Mucosa of descending colon (tissue), 3 donors: ENCODE data around the gene MECR. TPM values are rescaled to one million over a fixed set of nuclear protein-coding genes. Genes with fewer than 3 reads are reported as not detected.

Source experiments
- ATAC-seq: fragments of 200-7000 bp; cut with Tn5 transposase; one replicate; pipeline ENCODE4 v1.9.1; 2020; ENCODE audit warnings: mild to moderate bottlenecking, moderate library complexity
- DNase-seq, 3 donors: peaks; one replicate each; pipeline ENCODE4 v3.0.0-alpha.2; 2020
- H3K36me3 ChIP-seq: fragments of 200-600 bp; one replicate; pipeline ENCODE4 v1.8.0; 2021; ENCODE audit warnings: low read depth, mild to moderate bottlenecking
- H3K4me1 ChIP-seq: fragments of 200-600 bp; one replicate; pipeline ENCODE4 v1.8.0; 2021; ENCODE audit warnings: low read depth, mild to moderate bottlenecking
- H3K4me3 ChIP-seq: fragments of 200-600 bp; one replicate; pipeline ENCODE4 v1.8.0; 2021; ENCODE audit warnings: mild to moderate bottlenecking
- H3K9me3 ChIP-seq: fragments of 200-600 bp; one replicate; pipeline ENCODE4 v1.8.0; 2021; ENCODE audit warnings: mild to moderate bottlenecking
- intact Hi-C, 2 donors: fragments of 100-400 bp; cut with DNase I in 1 of 2; cut with micrococcal nuclease in 1 of 2; formaldehyde crosslinking; loops; one replicate each; pipeline versions ENCODE4 v1.11.0 to v1.11.1; 2022; cut with DNase I, micrococcal nuclease
- total RNA-seq, 3 donors: library from RNA; stranded (reverse); fragmentation: NEBNext Ultra II Directional in 2 of 3; extraction: Animal tissue kit (Norgen Biotek cat#: 25700) in 2 of 3; gene quantifications; one replicate each; pipeline versions ENCODE4 v1.2.1 to v1.2.4, GENCODE V29; 2021 to 2023
- TF ChIP-seq, protein P1 (sequence below): fragments of 200-600 bp; IDR thresholded peaks from one replicate; pipeline ENCODE4 v1.8.0; 2022; ENCODE audit warnings: antibody characterized with exemption, mild to moderate bottlenecking
- donor health status: DM: no; HTN: no; CAD: no; lungs with moderate emphysema.
- donor health status: DM: no; HTN: no; CAD: no.
- donor health status: DM: no; HTN: yes; CAD: no.

Gene MECR
- total RNA-seq, 3 donors from 2014 or later = 18.3 to 20.8 (median 19.5) TPM

DNA sequence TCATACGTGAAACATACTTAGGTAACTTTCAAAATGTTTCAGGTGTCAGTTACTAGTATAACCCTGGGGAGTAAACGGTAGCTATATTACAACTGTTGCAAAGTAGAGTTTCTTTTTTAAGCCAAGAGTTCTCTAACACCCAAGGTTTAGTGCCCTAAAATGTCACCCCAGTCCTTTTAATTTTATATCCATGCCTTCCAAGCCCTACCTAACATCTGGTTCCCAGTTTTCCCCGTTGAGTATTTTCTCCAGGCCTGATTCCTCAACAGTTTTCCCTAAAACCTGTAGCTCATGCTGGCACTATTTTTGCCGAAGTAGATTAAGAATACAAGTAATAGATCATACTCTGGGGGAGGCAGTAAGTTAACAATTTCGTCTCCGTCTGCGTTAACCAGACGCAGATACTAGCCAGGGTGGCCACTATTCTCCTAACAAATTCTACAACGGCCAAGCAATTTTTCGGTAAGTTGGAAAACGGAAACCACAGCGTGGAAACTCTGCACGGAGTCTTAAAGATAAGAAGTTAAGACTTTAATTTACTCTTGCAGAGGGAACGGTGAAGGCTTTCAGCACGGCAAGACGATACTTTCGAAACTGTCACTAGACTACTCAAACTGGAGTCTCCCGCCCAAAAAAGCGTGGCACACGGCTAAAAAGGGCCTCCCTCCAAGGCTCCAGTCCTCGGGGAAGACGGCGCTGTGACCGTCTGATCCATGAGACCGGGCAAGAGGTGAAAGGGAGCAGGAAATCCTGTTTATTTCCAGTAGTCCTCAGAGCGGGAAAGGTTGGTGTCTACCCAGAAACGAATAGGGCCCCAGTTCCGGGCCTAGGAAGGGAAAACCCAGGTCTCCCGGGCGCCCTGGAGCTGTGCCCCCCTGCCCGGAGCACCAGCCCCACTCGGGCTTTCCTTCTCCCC lies 50.0 kb downstream of the MECR start:
- intact Hi-C loops = no loop called here
- DNase-seq = no peak
- TF ChIP-seq, protein P1, sequence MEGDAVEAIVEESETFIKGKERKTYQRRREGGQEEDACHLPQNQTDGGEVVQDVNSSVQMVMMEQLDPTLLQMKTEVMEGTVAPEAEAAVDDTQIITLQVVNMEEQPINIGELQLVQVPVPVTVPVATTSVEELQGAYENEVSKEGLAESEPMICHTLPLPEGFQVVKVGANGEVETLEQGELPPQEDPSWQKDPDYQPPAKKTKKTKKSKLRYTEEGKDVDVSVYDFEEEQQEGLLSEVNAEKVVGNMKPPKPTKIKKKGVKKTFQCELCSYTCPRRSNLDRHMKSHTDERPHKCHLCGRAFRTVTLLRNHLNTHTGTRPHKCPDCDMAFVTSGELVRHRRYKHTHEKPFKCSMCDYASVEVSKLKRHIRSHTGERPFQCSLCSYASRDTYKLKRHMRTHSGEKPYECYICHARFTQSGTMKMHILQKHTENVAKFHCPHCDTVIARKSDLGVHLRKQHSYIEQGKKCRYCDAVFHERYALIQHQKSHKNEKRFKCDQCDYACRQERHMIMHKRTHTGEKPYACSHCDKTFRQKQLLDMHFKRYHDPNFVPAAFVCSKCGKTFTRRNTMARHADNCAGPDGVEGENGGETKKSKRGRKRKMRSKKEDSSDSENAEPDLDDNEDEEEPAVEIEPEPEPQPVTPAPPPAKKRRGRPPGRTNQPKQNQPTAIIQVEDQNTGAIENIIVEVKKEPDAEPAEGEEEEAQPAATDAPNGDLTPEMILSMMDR = no peak
- peaks cover 47% of the 10 kb centered on the region for H3K4me1 ChIP-seq
- H3K9me3 ChIP-seq = no peaks in the 10 kb centered on the region
- H3K4me3 ChIP-seq = peak overlapping the region; percentile 94
- H3K36me3 ChIP-seq = peaks cover 5% of the 10 kb centered on the region
- ATAC-seq = peak; percentile 40

DNA sequence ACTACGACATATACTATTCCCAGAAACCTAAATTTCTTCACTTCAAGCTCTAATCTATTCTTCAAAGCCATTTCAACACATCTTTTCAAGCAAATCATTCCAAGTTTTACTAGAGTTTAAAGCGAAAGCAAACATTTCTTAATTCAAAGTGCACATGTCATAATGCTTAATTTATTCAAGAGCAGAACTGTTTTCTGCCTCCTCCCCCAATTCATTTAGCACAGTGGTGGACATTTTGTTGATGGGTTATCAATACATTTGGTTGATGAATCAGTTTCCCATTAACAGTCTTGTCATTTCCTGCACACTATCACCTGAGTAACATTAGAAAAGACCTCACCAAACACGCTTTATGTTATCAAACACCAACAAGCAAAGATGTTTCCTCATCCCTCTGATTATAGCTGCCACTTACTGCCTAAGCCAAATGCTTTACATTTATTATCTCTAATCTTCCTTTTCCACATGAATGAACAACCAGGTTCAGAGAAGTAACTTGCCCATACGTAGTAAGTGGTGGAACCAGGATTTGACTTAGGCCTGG lies 51.0 kb downstream of the MECR start:
- ATAC-seq (no peak), DNase-seq (no peak)
- Histone ChIP-seq H3K36me3 (peaks cover 5% of the 10 kb centered on the region), H3K9me3 (no peaks in the 10 kb centered on the region), H3K4me1 (peaks cover 47% of the 10 kb centered on the region), H3K4me3 (no peak overlapping the region)
- TF ChIP-seq, protein P1 = no peak
- intact Hi-C loops = loop anchor here in 1 of 2 donors (10.0 kb wide), 1 partner anchor 55 kb away; the partner anchor contains the start of gene TMEM200B

DNA sequence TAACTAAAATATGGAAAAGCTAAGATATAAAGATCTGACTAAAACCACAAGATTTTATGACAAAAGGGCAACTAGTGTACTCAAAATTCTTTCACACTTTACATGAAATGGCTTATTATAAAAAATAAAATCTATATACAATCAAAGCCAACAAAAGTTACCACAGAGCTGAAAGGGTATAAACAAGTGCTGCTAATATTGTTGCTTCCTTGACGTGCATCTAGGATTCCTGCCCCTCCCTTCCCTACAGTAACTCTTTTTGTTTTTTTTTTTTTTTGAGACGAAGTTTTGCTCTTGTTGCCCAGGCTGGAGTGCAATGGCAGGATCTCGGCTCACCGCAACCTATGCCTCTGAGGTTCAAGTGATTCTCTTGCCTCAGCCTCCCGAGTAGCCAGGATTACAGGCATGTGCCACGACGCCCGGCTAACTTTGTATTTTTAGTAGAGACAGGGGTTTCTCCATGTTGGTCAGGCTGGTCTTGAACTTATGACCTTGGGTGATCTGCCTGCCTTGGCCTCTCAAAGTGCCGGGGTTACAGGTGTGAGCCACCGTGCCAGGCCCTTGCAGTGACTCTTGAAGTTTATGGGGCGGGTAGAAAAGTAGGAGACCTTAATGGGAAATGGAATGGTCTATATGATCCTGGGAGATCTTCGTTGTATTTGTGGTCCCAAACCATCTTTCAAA lies 53.6 kb downstream of the MECR start:
- intact Hi-C loops = loop anchor here in 1 of 2 donors (10.0 kb wide), 1 partner anchor 52 kb away; the partner anchor contains the start of gene TMEM200B
- Histone ChIP-seq H3K4me1 (peaks cover 42% of the 10 kb centered on the region), H3K36me3 (peaks cover 5% of the 10 kb centered on the region), H3K4me3 (no peak overlapping the region), H3K9me3 (no peaks in the 10 kb centered on the region)
- TF ChIP-seq, protein P1 = no peak
- DNase-seq (no peak), ATAC-seq (no peak)

DNA sequence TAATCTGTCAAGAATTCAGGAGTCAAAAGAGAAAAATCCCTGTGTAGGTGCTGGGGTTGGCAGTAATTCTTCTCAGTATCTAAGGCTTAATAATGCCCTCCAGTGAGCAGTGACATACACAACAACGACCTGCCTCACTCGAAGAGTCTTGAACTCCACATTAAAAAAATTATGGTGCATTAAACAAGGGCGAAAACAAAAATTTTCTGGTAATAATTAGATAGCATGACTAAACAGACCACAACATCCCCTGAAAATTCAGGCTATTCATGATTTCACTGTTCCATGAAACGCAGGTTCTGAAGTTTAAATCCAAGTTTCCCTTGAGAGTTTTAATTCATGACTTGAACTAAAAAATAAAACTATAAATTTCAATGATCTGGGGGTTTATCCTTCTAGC lies 54.2 kb downstream of the MECR start:
- intact Hi-C loops = loop anchor here in 1 of 2 donors (10.0 kb wide), 1 partner anchor 52 kb away; the partner anchor contains the start of gene TMEM200B

DNA sequence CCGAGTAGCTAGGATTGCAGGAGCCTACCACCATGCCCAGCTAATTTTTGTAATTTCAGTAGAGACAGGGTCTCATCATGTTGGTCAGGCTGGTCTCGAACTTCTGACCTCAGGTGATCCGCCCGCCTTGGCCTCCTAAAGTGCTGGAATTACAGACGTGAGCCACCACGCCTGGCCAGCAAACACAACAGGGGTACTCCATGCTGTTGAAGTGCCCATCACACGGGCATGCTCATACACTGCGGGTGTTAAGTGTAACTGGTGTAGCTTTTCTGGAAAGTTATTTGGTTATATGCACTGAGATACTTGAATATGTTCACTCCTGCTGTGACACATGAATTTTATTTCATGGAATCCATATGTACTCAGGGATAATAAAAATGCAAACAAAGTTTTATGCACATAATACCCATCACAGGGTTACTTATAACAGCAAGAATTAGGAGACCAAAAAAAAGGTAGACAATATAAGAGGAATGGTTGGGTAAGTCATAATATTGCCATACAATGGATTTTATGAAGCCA lies 58.3 kb downstream of the MECR start:
- TF ChIP-seq, protein P1 = no peak
- DNase-seq = no peak
- no peaks in the 10 kb centered on the region for H3K36me3 ChIP-seq
- intact Hi-C loops = loop anchor here in 1 of 2 donors (10.0 kb wide), 1 partner anchor 48 kb away; the partner anchor contains the start of gene TMEM200B
- H3K9me3 ChIP-seq = no peaks in the 10 kb centered on the region
- H3K4me3 ChIP-seq = no peak overlapping the region
- peaks cover 28% of the 10 kb centered on the region for H3K4me1 ChIP-seq
- no peak for ATAC-seq

More for the DNA sequence above, 54.2 kb downstream of the MECR start:
- DNase-seq (no peak), ATAC-seq (no peak)
- Histone ChIP-seq H3K4me3 (no peak overlapping the region), H3K4me1 (peaks cover 44% of the 10 kb centered on the region), H3K36me3 (no peaks in the 10 kb centered on the region), H3K9me3 (no peaks in the 10 kb centered on the region)
- TF ChIP-seq, protein P1 = no peak
